Upper lobe of left lung (tissue), 6 donors: ENCODE measurements around the gene LAMC2. TPM values are rescaled to one million over a fixed set of nuclear protein-coding genes. Genes with fewer than 3 reads are reported as not detected.
A peak's percentile ranks its signal among the peaks of the same experiment; 100 is the strongest.

ENCODE experiments used
- ATAC-seq, 2 donors: fragments of 200-7000 bp; cut with Tn5 transposase; one replicate each; pipeline ENCODE4 v1.9.1; 2022; ENCODE audit warnings: mild to moderate bottlenecking in 2 of 2, moderate library complexity in 2 of 2; ENCODE audit not compliant: low FRiP score in 2 of 2
- DNase-seq, 2 donors: peaks; one replicate each; pipeline ENCODE4 v3.0.0-alpha.2; 2019 to 2020
- H3K27ac ChIP-seq, 4 donors: fragments of 200-600 bp; sonication (generic); one replicate each; pipeline ENCODE4 v1.5.1; 2016 to 2019
- H3K27me3 ChIP-seq, 4 donors: fragments of 200-600 bp; sonication (generic); one replicate each; pipeline ENCODE4 v1.5.1; 2017 to 2019
- H3K36me3 ChIP-seq, 4 donors: fragments of 200-600 bp; sonication (generic); one replicate each; pipeline ENCODE4 v1.5.1; 2016 to 2019
- H3K4me1 ChIP-seq, 4 donors: fragments of 200-600 bp; sonication (generic); one replicate each; pipeline ENCODE4 v1.5.1; 2018 to 2019
- H3K4me3 ChIP-seq, 4 donors: fragments of 200-600 bp; sonication (generic); one replicate each; pipeline ENCODE4 v1.5.1; 2017 to 2019; ENCODE audit warnings: mild to moderate bottlenecking in 2 of 4, moderate library complexity in 1 of 4
- H3K9me3 ChIP-seq, 4 donors: fragments of 200-600 bp; sonication (generic); one replicate each; pipeline ENCODE4 v1.5.1; 2018 to 2019
- EP300 ChIP-seq, 4 donors: sonication (generic); formaldehyde crosslinking; IDR thresholded peaks; one replicate each; pipeline ENCODE4 v1.5.1; 2017; ENCODE audit warnings: antibody characterized with exemption in 4 of 4, control low read depth in 2 of 4
- POLR2A ChIP-seq, 4 donors: fragments of 450-650 bp; IDR thresholded peaks; one replicate each; pipeline ENCODE4 v1.5.1; 2016 to 2017; ENCODE audit warnings: antibody characterized with exemption in 4 of 4, mild to moderate bottlenecking in 2 of 4
- POLR2AphosphoS5 ChIP-seq, 2 donors: sonication (generic); formaldehyde crosslinking; IDR thresholded peaks; one replicate each; pipeline ENCODE4 v1.5.1; 2017; ENCODE audit warnings: antibody characterized with exemption in 2 of 2
- WGBS, 2 donors: methylation state at CpG; one replicate each; pipeline ENCODE4 v1.1.5; 2017 to 2018; 5-methylcytosine and 5-hydroxymethylcytosine counted together
- total RNA-seq, 6 donors: library from RNA; depleted of rRNA in 4 of 6; stranded (reverse); fragments of >200 nt in 4 of 6; gene quantifications; one replicate each; pipeline versions ENCODE4 v1.1.0 to v1.2.1, GENCODE V29; 2016 to 2021
- TF ChIP-seq, protein P1 (sequence below), 6 experiments: fragments of 450-650 bp in 4 of 6; fragments of 200-600 bp in 2 of 6; sonication (generic) in 2 of 6; IDR thresholded peaks; one replicate each; pipeline ENCODE4 v1.5.1; 2016 to 2019; ENCODE audit warnings: antibody characterized with exemption in 6 of 6
- donor health status: DM: no; HTN: no; CAD: no; lungs with moderate emphysema.
- donor health status: DM: no; HTN: yes; CAD: no; lungs with severe emphysema.

LAMC2 gene
- total RNA-seq, 6 donors from 2014 or later, result 10.5 to 74.6 (median 46.1) TPM

DNA sequence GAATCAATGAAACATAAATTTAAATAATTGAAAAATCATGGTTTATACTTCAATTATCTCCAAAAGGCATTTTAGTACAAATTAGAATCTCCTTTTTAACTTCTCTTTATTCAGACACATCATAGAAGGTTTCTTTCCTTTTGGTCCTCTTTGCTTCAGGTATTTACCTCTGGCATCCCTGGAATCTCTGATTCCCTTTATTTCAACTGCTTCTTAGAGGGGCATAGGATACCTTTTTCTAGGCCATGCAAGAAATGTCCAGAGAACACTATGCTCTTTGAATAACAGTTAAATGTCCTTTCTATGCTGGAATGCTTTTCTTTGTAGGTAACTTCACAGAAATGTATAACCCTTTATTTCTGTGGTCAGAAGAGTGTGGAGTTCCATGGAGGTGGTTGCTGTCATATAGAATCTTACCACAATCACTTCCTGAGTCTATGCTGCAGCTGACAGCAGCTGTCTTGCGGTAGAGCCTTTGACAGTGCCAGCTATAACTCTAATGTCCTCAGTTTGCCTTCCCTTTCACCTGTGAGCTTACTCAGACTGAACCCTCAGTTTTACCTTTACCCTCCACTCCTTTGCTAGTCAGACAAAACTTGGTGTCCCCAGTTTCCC, 8.6 kb downstream of the LAMC2 start:
- Histone ChIP-seq H3K4me1 (no peaks in the 10 kb centered on the region), H3K27ac (no peak overlapping the region), H3K9me3 (no peaks in the 10 kb centered on the region), H3K36me3 (no peaks in the 10 kb centered on the region), H3K27me3 (no peaks in the 10 kb centered on the region), H3K4me3 (no peak overlapping the region)
- TF ChIP-seq EP300 (IDR thresholded peaks at IDR 0.05), result no peak
- TF ChIP-seq, protein P1, sequence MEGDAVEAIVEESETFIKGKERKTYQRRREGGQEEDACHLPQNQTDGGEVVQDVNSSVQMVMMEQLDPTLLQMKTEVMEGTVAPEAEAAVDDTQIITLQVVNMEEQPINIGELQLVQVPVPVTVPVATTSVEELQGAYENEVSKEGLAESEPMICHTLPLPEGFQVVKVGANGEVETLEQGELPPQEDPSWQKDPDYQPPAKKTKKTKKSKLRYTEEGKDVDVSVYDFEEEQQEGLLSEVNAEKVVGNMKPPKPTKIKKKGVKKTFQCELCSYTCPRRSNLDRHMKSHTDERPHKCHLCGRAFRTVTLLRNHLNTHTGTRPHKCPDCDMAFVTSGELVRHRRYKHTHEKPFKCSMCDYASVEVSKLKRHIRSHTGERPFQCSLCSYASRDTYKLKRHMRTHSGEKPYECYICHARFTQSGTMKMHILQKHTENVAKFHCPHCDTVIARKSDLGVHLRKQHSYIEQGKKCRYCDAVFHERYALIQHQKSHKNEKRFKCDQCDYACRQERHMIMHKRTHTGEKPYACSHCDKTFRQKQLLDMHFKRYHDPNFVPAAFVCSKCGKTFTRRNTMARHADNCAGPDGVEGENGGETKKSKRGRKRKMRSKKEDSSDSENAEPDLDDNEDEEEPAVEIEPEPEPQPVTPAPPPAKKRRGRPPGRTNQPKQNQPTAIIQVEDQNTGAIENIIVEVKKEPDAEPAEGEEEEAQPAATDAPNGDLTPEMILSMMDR (IDR thresholded peaks at IDR 0.05), result no peak
- TF ChIP-seq POLR2AphosphoS5 (IDR thresholded peaks at IDR 0.05), result no peak
- no peak for TF ChIP-seq POLR2A (IDR thresholded peaks at IDR 0.05)
- no peak for DNase-seq
- ATAC-seq, result no peak
- 50 to 58% methylated on average over 1 of the region's 1 CpG for WGBS, 2 donors

DNA sequence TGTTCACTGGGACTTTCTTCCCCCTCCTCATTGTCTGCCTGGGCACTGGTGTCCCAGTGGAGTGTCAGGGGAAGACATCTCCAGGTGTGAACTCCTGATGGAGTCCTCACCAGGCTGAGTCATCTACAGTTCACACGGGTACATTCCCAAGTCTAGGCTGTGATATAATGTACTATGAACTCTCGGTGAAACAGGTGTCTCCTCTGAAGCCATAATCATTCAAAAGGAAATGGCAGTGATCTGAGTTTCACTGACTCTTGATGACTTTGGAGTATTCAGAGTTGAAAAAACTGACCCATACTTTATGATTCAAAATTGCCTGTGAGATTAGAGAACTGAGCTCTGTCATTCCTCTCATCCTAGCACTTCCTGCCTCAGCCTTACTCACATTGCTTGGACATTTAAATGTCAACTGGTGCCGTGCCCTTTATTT, 9.1 kb downstream of the LAMC2 start:
- TF ChIP-seq EP300 (IDR thresholded peaks at IDR 0.05), result no peak
- TF ChIP-seq, protein P1 (IDR thresholded peaks at IDR 0.05), result no peak
- no peak for TF ChIP-seq POLR2AphosphoS5 (IDR thresholded peaks at IDR 0.05)
- TF ChIP-seq POLR2A (IDR thresholded peaks at IDR 0.05), result no peak
- Histone ChIP-seq H3K36me3 (no peaks in the 10 kb centered on the region), H3K27me3 (no peaks in the 10 kb centered on the region), H3K4me3 (no peak overlapping the region), H3K27ac (no peak overlapping the region), H3K9me3 (no peaks in the 10 kb centered on the region), H3K4me1 (no peaks in the 10 kb centered on the region)
- ATAC-seq, result no peak
- no peak for DNase-seq
- WGBS, 2 donors, result 45 to 61% methylated on average over 3 of the region's 3 CpGs

DNA sequence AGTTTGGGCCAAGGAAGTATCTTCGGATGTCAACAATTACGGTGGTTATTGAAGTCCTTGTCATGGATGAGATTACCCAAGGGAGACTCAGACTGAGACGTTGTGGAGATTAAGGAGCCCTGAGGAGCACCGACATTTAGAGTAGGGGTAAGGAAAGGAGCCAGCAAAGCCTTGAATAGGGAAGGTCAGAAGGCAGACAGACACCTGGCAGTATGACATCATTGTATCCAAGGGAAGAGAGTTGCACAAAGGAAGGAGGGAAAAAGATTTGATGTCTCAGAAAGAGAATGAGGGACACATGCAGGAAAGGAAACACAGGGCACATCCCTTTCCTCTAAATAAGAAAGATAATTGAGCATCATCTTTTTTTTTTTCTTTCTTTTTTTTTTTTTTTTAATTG, 11.7 kb downstream of the LAMC2 start:
- no peaks in the 10 kb centered on the region for H3K4me1 ChIP-seq
- no peak overlapping the region for H3K4me3 ChIP-seq
- no peaks in the 10 kb centered on the region for H3K36me3 ChIP-seq
- no peak overlapping the region for H3K27ac ChIP-seq
- H3K9me3 ChIP-seq, result no peaks in the 10 kb centered on the region
- 83 to 85% methylated on average over 4 of the region's 4 CpGs for WGBS, 2 donors
- DNase-seq (no peak), ATAC-seq (no peak)
- no peaks in the 10 kb centered on the region for H3K27me3 ChIP-seq
- TF ChIP-seq POLR2A (IDR thresholded peaks at IDR 0.05) (no peak), EP300 (IDR thresholded peaks at IDR 0.05) (no peak), POLR2AphosphoS5 (IDR thresholded peaks at IDR 0.05) (no peak)
- TF ChIP-seq, protein P1 (IDR thresholded peaks at IDR 0.05), result no peak

DNA sequence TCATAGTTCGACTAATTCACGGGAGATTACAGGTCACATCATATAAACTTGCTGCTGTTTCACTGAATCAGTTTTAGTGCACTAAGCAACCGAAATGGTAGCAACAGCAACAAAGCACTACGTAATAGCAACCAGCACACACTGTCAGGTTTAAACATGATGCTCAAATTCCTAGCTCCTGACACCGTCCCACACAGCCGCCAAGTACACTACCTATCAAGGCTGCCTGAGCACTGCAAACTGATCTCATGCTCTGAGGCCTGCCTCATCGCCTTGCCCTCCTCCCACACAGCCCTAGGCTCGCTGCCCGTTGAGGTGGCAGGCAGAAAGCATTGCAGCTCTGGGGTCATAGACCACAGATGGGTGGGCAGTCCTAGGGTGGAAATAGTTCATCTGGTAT, 12.4 kb downstream of the LAMC2 start:
- H3K4me1 ChIP-seq, result no peaks in the 10 kb centered on the region
- no peaks in the 10 kb centered on the region for H3K27me3 ChIP-seq
- H3K36me3 ChIP-seq, result no peaks in the 10 kb centered on the region
- H3K9me3 ChIP-seq, result no peaks in the 10 kb centered on the region
- no peak for DNase-seq
- WGBS, 2 donors, result 75 to 84% methylated on average over 9 of the region's 9 CpGs
- no peak for TF ChIP-seq POLR2AphosphoS5 (IDR thresholded peaks at IDR 0.05)
- no peak for TF ChIP-seq EP300 (IDR thresholded peaks at IDR 0.05)
- no peak for TF ChIP-seq POLR2A (IDR thresholded peaks at IDR 0.05)
- TF ChIP-seq, protein P1 (IDR thresholded peaks at IDR 0.05), result no peak
- no peak overlapping the region for H3K27ac ChIP-seq
- peak in 1 of 2 donors; percentile 92 for ATAC-seq
- no peak overlapping the region for H3K4me3 ChIP-seq

DNA sequence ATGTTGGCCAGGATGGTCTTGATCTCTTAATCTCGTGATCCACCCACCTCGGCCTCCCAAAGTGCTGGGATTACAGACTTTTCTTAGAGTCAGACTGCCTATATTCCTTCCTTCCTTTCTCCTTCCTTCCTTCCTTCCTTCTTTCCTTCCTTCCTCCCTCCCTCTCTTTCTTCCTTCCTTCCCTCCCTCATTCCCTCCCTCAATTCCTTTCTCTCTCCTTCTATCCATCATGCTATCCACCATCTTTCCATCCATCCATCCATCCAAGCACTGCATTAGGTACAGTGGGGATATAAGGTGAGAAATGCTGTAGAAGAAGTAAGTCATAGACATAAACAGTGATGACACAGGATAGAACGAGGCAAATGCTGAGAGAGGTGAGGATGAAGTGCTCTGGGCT, 13.2 kb downstream of the LAMC2 start:
- 88% methylated on average over 3 of the region's 3 CpGs for WGBS, 2 donors
- Histone ChIP-seq H3K4me3 (no peak overlapping the region), H3K36me3 (no peaks in the 10 kb centered on the region), H3K9me3 (no peaks in the 10 kb centered on the region), H3K27me3 (no peaks in the 10 kb centered on the region), H3K4me1 (no peaks in the 10 kb centered on the region), H3K27ac (no peak overlapping the region)
- DNase-seq (no peak), ATAC-seq (no peak)
- TF ChIP-seq POLR2A (IDR thresholded peaks at IDR 0.05), result no peak
- no peak for TF ChIP-seq EP300 (IDR thresholded peaks at IDR 0.05)
- TF ChIP-seq POLR2AphosphoS5 (IDR thresholded peaks at IDR 0.05), result no peak
- TF ChIP-seq, protein P1 (IDR thresholded peaks at IDR 0.05), result no peak
